ENCODE data around the gene CIB4. TPM values are rescaled to one million over a fixed set of nuclear protein-coding genes. Genes with fewer than 3 reads are reported as not detected.

Gene CIB4
- total and polyA plus RNA-seq, 9 of the 15 experiments (the other 6 are each of a cell fraction or from before 2014, with no cell fraction given): not detected

GRCh38 chr2:26599387-26599786 lies 41.8 kb downstream of the CIB4 start:
- no TSS peak for BruUV-seq (replicated peaks)
- no peak for FAIRE-seq
- Histone ChIP-seq H3K27ac (ENCODE audit: extremely low read depth, low read depth, low read length) (no peak overlapping the region), H3K4me2 (ENCODE audit: insufficient read depth, low read length) (no peak overlapping the region), H3K9ac (ENCODE audit: insufficient read depth in 1 of 2, low read depth in 2 of 2, low read length in 2 of 2) (no peak overlapping the region), H3K9me1 (ENCODE audit: control insufficient read depth, insufficient read depth, low read length) (no peaks in the 10 kb centered on the region), H3K9me3 (replicated peaks; ENCODE audit: control insufficient read depth, insufficient read depth, low read depth, low read length) (no peaks in the 10 kb centered on the region; the same call in 1 of the 2 replicates), H3K4me3 (no peak overlapping the region), H2AFZ (ENCODE audit: low read depth, low read length) (no peak overlapping the region), H3K36me3 (ENCODE audit: control insufficient read depth, insufficient read depth, low read length) (no peaks in the 10 kb centered on the region), H3K4me1 (replicated peaks in 1 of 2; ENCODE audit: control insufficient read depth in 2 of 2, insufficient read depth in 2 of 2, low read length in 2 of 2) (no peaks in the 10 kb centered on the region), H4K20me1 (replicated peaks; ENCODE audit: control insufficient read depth, insufficient read depth, low read length) (no peaks in the 10 kb centered on the region), H3K27me3 (ENCODE audit: control insufficient read depth in 2 of 2, insufficient read depth in 2 of 2, low read length in 2 of 2) (peaks cover 19 to 28% of the 10 kb centered on the region in 2 experiments; a peak in 4 of 5 replicates), H3K79me2 (ENCODE audit: control insufficient read depth, insufficient read depth, low read length) (no peaks in the 10 kb centered on the region)
- TF ChIP-seq ATF7 (IDR thresholded peaks at IDR 0.05) (peak; percentile 17; the same call in 1 of the 2 replicates), TRIM24 (IDR thresholded peaks at IDR 0.05) (no peak), NKRF (IDR thresholded peaks at IDR 0.05; ENCODE audit: borderline replicate concordance) (no peak), ATF3 (IDR thresholded peaks at IDR 0.05) (peak; percentile 66), ATF3 (CRISPR knock-in tag; conservative IDR thresholded peaks at IDR 0.05) (no peak)
- no peak for DNase-seq (ENCODE audit: extremely low read depth in 1 of 4, low spot score in 3 of 4)
- in situ Hi-C loops (cut with MboI) (no loop called here), intact Hi-C loops (cut with micrococcal nuclease) (no loop called here)
- WGBS (ENCODE audit: insufficient coverage, low coverage, missing lambda C conversion rate): 7% methylated on average over 2 of the region's 2 CpGs
- ATAC-seq: no peak
- CTCF ChIA-PET (ENCODE audit: low intra/inter-chr PET ratio): no interaction called here
- POLR2A ChIA-PET: no interaction called here
